Measurements from ENCODE around the gene TTYH3.

- TF ChIP-seq CTCF (IDR thresholded peaks at IDR 0.05) (no peak), ESRRA (CRISPR knock-in tag; IDR thresholded peaks at IDR 0.05; ENCODE audit: borderline replicate concordance) (no peak), ELF4 (CRISPR knock-in tag; IDR thresholded peaks at IDR 0.05; ENCODE audit: low read depth) (no peak)
Measured at GRCh38 chr7:2583798-2584580, 47.8 kb upstream of the TTYH3 start.
